Measurements from ENCODE around the gene DDX20. TPM values are rescaled to one million over a fixed set of nuclear protein-coding genes. Genes with fewer than 3 reads are reported as not detected.

DDX20 gene
- polyA plus RNA-seq, 1 donor from 2014 or later = 26.5 TPM

GRCh38 chr1:111758373-111758772 lies 2.7 kb downstream of the DDX20 start:
- H3F3A ChIP-seq (ENCODE audit: insufficient read depth, low read length, poor library complexity, severe bottlenecking) = peaks cover 7% of the 10 kb centered on the region
- H3K9me2 ChIP-seq (ENCODE audit: insufficient read depth, low read length) = no peaks in the 10 kb centered on the region
- peak overlapping the region; percentile 8 for H2AFZ ChIP-seq (ENCODE audit: low read depth, low read length)
- H3K4me3 ChIP-seq (ENCODE audit: low read length) = no peak overlapping the region
- no peaks in the 10 kb centered on the region for H4K20me1 ChIP-seq (ENCODE audit: insufficient read depth)
- peaks cover 12% of the 10 kb centered on the region for H3K36me3 ChIP-seq (ENCODE audit: insufficient read depth, low read length)
- TF ChIP-seq SMC3 (conservative IDR thresholded peaks at IDR 0.05; ENCODE audit: poor library complexity) (peak; percentile 27), EP300 (conservative IDR thresholded peaks at IDR 0.05; ENCODE audit: poor library complexity, severe bottlenecking) (no peak)
- H3K9ac ChIP-seq (ENCODE audit: low read length) = no peak overlapping the region
- H3K79me2 ChIP-seq (replicated peaks; ENCODE audit: insufficient read depth, low read length) = peaks cover 31% of the 10 kb centered on the region
- H3K27me3 ChIP-seq (ENCODE audit: insufficient read depth, low read depth, low read length) = no peaks in the 10 kb centered on the region
- no peaks in the 10 kb centered on the region for H3K9me3 ChIP-seq (ENCODE audit: low read length)
- H3K27ac ChIP-seq (ENCODE audit: low read length) = no peak overlapping the region
- no peak overlapping the region for H3K4me2 ChIP-seq (ENCODE audit: low read length)

GRCh38 chr1:111761717-111762116 lies 6.0 kb downstream of the DDX20 start:
- Histone ChIP-seq H3K9me2 (ENCODE audit: insufficient read depth, low read length) (no peaks in the 10 kb centered on the region), H2AFZ (ENCODE audit: low read depth, low read length) (no peak overlapping the region), H3K4me3 (ENCODE audit: low read length) (no peak overlapping the region), H3K27ac (ENCODE audit: low read length) (no peak overlapping the region), H3K4me2 (ENCODE audit: low read length) (no peak overlapping the region), H3F3A (ENCODE audit: insufficient read depth, low read length, poor library complexity, severe bottlenecking) (no peaks in the 10 kb centered on the region), H3K9ac (ENCODE audit: low read length) (no peak overlapping the region), H3K36me3 (ENCODE audit: insufficient read depth, low read length) (peaks cover 15% of the 10 kb centered on the region), H3K79me2 (replicated peaks; ENCODE audit: insufficient read depth, low read length) (peaks cover 21% of the 10 kb centered on the region), H3K27me3 (ENCODE audit: insufficient read depth, low read depth, low read length) (no peaks in the 10 kb centered on the region), H3K9me3 (ENCODE audit: low read length) (no peaks in the 10 kb centered on the region), H4K20me1 (ENCODE audit: insufficient read depth) (no peaks in the 10 kb centered on the region)
- TF ChIP-seq SMC3 (conservative IDR thresholded peaks at IDR 0.05; ENCODE audit: poor library complexity) = no peak
- no peak for TF ChIP-seq CTCF (IDR thresholded peaks at IDR 0.05; ENCODE audit: poor library complexity, severe bottlenecking)
- no peak for TF ChIP-seq EZH2 (IDR thresholded peaks at IDR 0.05; ENCODE audit: borderline replicate concordance, insufficient read depth, low read length, poor library complexity, severe bottlenecking)
- TF ChIP-seq TAF1 (IDR thresholded peaks at IDR 0.05; ENCODE audit: low read depth) = no peak
- TF ChIP-seq REST (IDR thresholded peaks at IDR 0.05; ENCODE audit: borderline replicate concordance) = no peak
- TF ChIP-seq RAD21 (conservative IDR thresholded peaks at IDR 0.05) = no peak
- TF ChIP-seq POLR2AphosphoS5 (IDR thresholded peaks at IDR 0.05) = no peak
- no peak for TF ChIP-seq MXI1 (conservative IDR thresholded peaks at IDR 0.05; ENCODE audit: poor library complexity, severe bottlenecking)
- no peak for TF ChIP-seq EP300 (conservative IDR thresholded peaks at IDR 0.05; ENCODE audit: poor library complexity, severe bottlenecking)

GRCh38 chr1:111762332-111762731 lies 6.6 kb downstream of the DDX20 start:
- no peak for TF ChIP-seq POLR2AphosphoS5 (IDR thresholded peaks at IDR 0.05)
- no peak for TF ChIP-seq EZH2 (IDR thresholded peaks at IDR 0.05; ENCODE audit: borderline replicate concordance, insufficient read depth, low read length, poor library complexity, severe bottlenecking)
- no peak for TF ChIP-seq RAD21 (conservative IDR thresholded peaks at IDR 0.05)
- TF ChIP-seq CTCF (IDR thresholded peaks at IDR 0.05; ENCODE audit: poor library complexity, severe bottlenecking) = no peak
- no peak for TF ChIP-seq SMC3 (conservative IDR thresholded peaks at IDR 0.05; ENCODE audit: poor library complexity)
- TF ChIP-seq TAF1 (IDR thresholded peaks at IDR 0.05; ENCODE audit: low read depth) = no peak
- no peak for TF ChIP-seq EP300 (conservative IDR thresholded peaks at IDR 0.05; ENCODE audit: poor library complexity, severe bottlenecking)
- no peak for TF ChIP-seq MXI1 (conservative IDR thresholded peaks at IDR 0.05; ENCODE audit: poor library complexity, severe bottlenecking)
- no peak for TF ChIP-seq REST (IDR thresholded peaks at IDR 0.05; ENCODE audit: borderline replicate concordance)
- no peak overlapping the region for H3K9ac ChIP-seq (ENCODE audit: low read length)
- H3K9me3 ChIP-seq (ENCODE audit: low read length) = no peaks in the 10 kb centered on the region
- H2AFZ ChIP-seq (ENCODE audit: low read depth, low read length) = no peak overlapping the region
- H3K79me2 ChIP-seq (replicated peaks; ENCODE audit: insufficient read depth, low read length) = peaks cover 14% of the 10 kb centered on the region
- H3K4me3 ChIP-seq (ENCODE audit: low read length) = no peak overlapping the region
- no peaks in the 10 kb centered on the region for H3K27me3 ChIP-seq (ENCODE audit: insufficient read depth, low read depth, low read length)
- peaks cover 15% of the 10 kb centered on the region for H3K36me3 ChIP-seq (ENCODE audit: insufficient read depth, low read length)
- no peaks in the 10 kb centered on the region for H3F3A ChIP-seq (ENCODE audit: insufficient read depth, low read length, poor library complexity, severe bottlenecking)
- no peaks in the 10 kb centered on the region for H4K20me1 ChIP-seq (ENCODE audit: insufficient read depth)
- no peaks in the 10 kb centered on the region for H3K9me2 ChIP-seq (ENCODE audit: insufficient read depth, low read length)
- H3K4me2 ChIP-seq (ENCODE audit: low read length) = no peak overlapping the region
- no peak overlapping the region for H3K27ac ChIP-seq (ENCODE audit: low read length)

Measured in neural cell (in vitro differentiated cells).